GM23338 (cell line): ENCODE data around the gene SLC22A25. TPM values are rescaled to one million over a fixed set of nuclear protein-coding genes. Genes with fewer than 3 reads are reported as not detected.

Experiments
- ATAC-seq: fragments of 200-7000 bp; cut with Tn5 transposase; 3 replicates; pipeline ENCODE4 v1.9.1; 2020
- DNase-seq: peaks from one replicate; pipeline ENCODE4 v3.0.0-alpha.2; 2015; ENCODE audit warnings: low spot score
- H2AFZ ChIP-seq: fragments of 200-600 bp; sonication (generic); 2 replicates; pipeline ENCODE4 v1.8.0; 2016; ENCODE audit warnings: antibody characterized with exemption, mild to moderate bottlenecking, moderate library complexity
- H3F3A ChIP-seq: fragments of 200-600 bp; sonication (generic); replicated peaks from 2 replicates; pipeline ENCODE4 v1.8.0; 2017; ENCODE audit warnings: antibody characterized with exemption, mixed run types, low read depth
- H3K27ac ChIP-seq: fragments of 200-600 bp; sonication (generic); 2 replicates; pipeline ENCODE4 v1.6.1; 2016; ENCODE audit warnings: low read depth
- H3K27me3 ChIP-seq: fragments of 200-600 bp; sonication (generic); 2 replicates; pipeline ENCODE4 v1.8.0; 2016; ENCODE audit warnings: mild to moderate bottlenecking, mixed run types, moderate library complexity; ENCODE audit not compliant: insufficient read depth
- H3K36me3 ChIP-seq: fragments of 200-600 bp; sonication (generic); 2 replicates; pipeline ENCODE4 v1.8.0; 2016; ENCODE audit warnings: mild to moderate bottlenecking; ENCODE audit not compliant: insufficient read depth
- H3K4me1 ChIP-seq: fragments of 200-600 bp; sonication (generic); 2 replicates; pipeline ENCODE4 v1.8.0; 2016; ENCODE audit warnings: mild to moderate bottlenecking, moderate library complexity; ENCODE audit not compliant: insufficient read depth
- H3K4me2 ChIP-seq: fragments of 200-600 bp; sonication (generic); 2 replicates; pipeline ENCODE4 v1.7.1; 2017; ENCODE audit warnings: mixed run types
- H3K4me3 ChIP-seq: fragments of 200-600 bp; sonication (generic); 2 replicates; pipeline ENCODE4 v1.6.1; 2016; ENCODE audit warnings: mixed run types
- H3K79me2 ChIP-seq: fragments of 200-600 bp; sonication (generic); replicated peaks from 2 replicates; pipeline ENCODE4 v1.8.0; 2017; ENCODE audit warnings: mild to moderate bottlenecking; ENCODE audit not compliant: insufficient read depth
- H3K9me2 ChIP-seq: fragments of 200-600 bp; sonication (generic); 2 replicates; pipeline ENCODE4 v1.8.0; 2017; ENCODE audit not compliant: insufficient read depth
- H4K20me1 ChIP-seq: fragments of 200-600 bp; sonication (generic); replicated peaks from 2 replicates; pipeline ENCODE4 v1.8.0; 2017; ENCODE audit warnings: mild to moderate bottlenecking; ENCODE audit not compliant: insufficient read depth
- H3K27ac Mint-ChIP-seq: 2 replicates; pipeline ENCODE4 v1.8.0; 2020; ENCODE audit warnings: inconsistent platforms, mild to moderate bottlenecking, moderate library complexity, mixed read lengths
- H3K27me3 Mint-ChIP-seq: 3 replicates; pipeline ENCODE4 v1.8.0; 2022; ENCODE audit warnings: low read depth, mild to moderate bottlenecking, moderate library complexity, mixed read lengths, inconsistent platforms; ENCODE audit not compliant: insufficient read depth, poor library complexity
- H3K36me3 Mint-ChIP-seq: 3 replicates; pipeline ENCODE4 v1.8.0; 2021; ENCODE audit warnings: low read depth, mild to moderate bottlenecking, inconsistent platforms, moderate library complexity, mixed read lengths
- H3K4me1 Mint-ChIP-seq: 3 replicates; pipeline ENCODE4 v1.8.0; 2020; ENCODE audit warnings: mild to moderate bottlenecking, inconsistent platforms, mixed read lengths
- H3K4me3 Mint-ChIP-seq: 3 replicates; pipeline ENCODE4 v1.8.0; 2021; ENCODE audit warnings: moderate library complexity, mild to moderate bottlenecking, inconsistent platforms, mixed read lengths
- H3K9me3 Mint-ChIP-seq: 3 replicates; pipeline ENCODE4 v1.8.0; 2020; ENCODE audit warnings: moderate library complexity, mild to moderate bottlenecking, inconsistent platforms, mixed read lengths
- CREB1 ChIP-seq: fragments of 250-450 bp; sonication (Bioruptor Pico); IDR thresholded peaks from 2 replicates; pipeline ENCODE4 v1.5.0; 2020; ENCODE audit warnings: low read depth, mild to moderate bottlenecking, moderate library complexity
- JUNB ChIP-seq: IDR thresholded peaks from one replicate; pipeline ENCODE4 v1.6.1; 2016; ENCODE audit warnings: antibody characterized with exemption; ENCODE audit not compliant: unreplicated experiment
- NANOG ChIP-seq: IDR thresholded peaks from 2 replicates; pipeline ENCODE4 v1.6.1; 2016; ENCODE audit warnings: antibody characterized with exemption, borderline replicate concordance
- STAT1 ChIP-seq: IDR thresholded peaks from one replicate; pipeline ENCODE4 v1.6.1; 2016; ENCODE audit warnings: antibody characterized with exemption; ENCODE audit not compliant: unreplicated experiment
- ZNF114 ChIP-seq: fragments of 250-450 bp; sonication (Bioruptor Pico); IDR thresholded peaks from 2 replicates; pipeline ENCODE4 v1.5.0; 2020; ENCODE audit warnings: mild to moderate bottlenecking, moderate library complexity
- ZNF331 ChIP-seq: fragments of 250-450 bp; sonication (Bioruptor Pico); IDR thresholded peaks from 2 replicates; pipeline ENCODE4 v1.5.0; 2020; ENCODE audit warnings: low read depth, mild to moderate bottlenecking, moderate library complexity
- polyA plus RNA-seq: library from polyadenylated mRNA; unstranded; fragments of >200 nt; fragmentation: Nextera tagmentation; extraction: Ambion mirVana; gene quantifications from 2 replicates; pipeline ENCODE4 v1.2.1, GENCODE V29; 2016
- total RNA-seq: library from RNA; depleted of rRNA; stranded (reverse); fragments of >200 nt; shearing (Covaris generic); gene quantifications from 2 replicates; pipeline ENCODE4 v1.2.3, GENCODE V29; 2014
- TF ChIP-seq, protein P1 (sequence below): fragments of 250-450 bp; sonication (Bioruptor Pico); IDR thresholded peaks from 2 replicates; pipeline ENCODE4 v1.5.0; 2020; ENCODE audit warnings: mild to moderate bottlenecking, moderate library complexity
- TF ChIP-seq, protein P2 (sequence below): IDR thresholded peaks from 2 replicates; pipeline ENCODE4 v1.6.1; 2016; ENCODE audit warnings: antibody characterized with exemption
- TF ChIP-seq, protein P3 (sequence below), 2 experiments: fragments of 200-600 bp in 1 of 2; sonication (generic) in 1 of 2; conservative IDR thresholded peaks; 2 replicates each; pipeline versions ENCODE4 v1.5.1 to v1.6.1; 2016 to 2017; ENCODE audit warnings: antibody characterized with exemption in 2 of 2, low read depth in 2 of 2, mild to moderate bottlenecking in 2 of 2, moderate library complexity in 1 of 2
- TF ChIP-seq, protein P4 (sequence below): IDR thresholded peaks from one replicate; pipeline ENCODE4 v1.6.1; 2018; ENCODE audit warnings: antibody characterized with exemption; ENCODE audit not compliant: unreplicated experiment

The SLC22A25 gene
- total and polyA plus RNA-seq, 2 experiments from 2014 or later: not detected

DNA sequence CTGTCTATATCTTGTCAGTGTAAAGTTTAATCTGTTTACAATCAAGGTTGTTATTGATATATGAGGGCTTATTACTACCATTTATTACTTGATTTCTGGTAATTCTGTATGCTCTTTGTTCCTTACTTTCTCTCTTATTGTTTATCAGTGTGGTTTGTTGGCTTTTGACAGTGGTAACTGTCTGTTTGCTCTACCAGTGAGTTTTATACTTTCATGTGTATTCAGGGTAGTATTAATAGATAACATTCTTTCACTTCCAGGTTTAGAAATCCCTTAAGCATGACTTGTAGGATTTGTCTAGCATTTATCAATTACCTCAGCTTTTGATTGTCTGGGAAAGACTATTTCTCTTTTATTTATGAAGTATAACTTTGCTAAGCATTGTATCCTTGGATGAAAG is 37.5 kb upstream of the SLC22A25 start:
- Histone ChIP-seq H3K27ac (no peak overlapping the region), H3K4me3 (no peak overlapping the region), H3K27me3 (no peaks in the 10 kb centered on the region), H3K4me2 (no peak overlapping the region), H3K36me3 (no peaks in the 10 kb centered on the region), H3K9me2 (no peaks in the 10 kb centered on the region), H3K4me1 (no peaks in the 10 kb centered on the region), H3K79me2 (no peaks in the 10 kb centered on the region), H2AFZ (no peak overlapping the region), H4K20me1 (no peaks in the 10 kb centered on the region), H3F3A (no peaks in the 10 kb centered on the region)
- Mint-ChIP-seq H3K27me3 (peaks cover 4% of the 10 kb centered on the region), H3K4me3 (no peak overlapping the region), H3K9me3 (no peaks in the 10 kb centered on the region), H3K4me1 (no peaks in the 10 kb centered on the region), H3K27ac (no peak overlapping the region), H3K36me3 (no peaks in the 10 kb centered on the region)
- TF ChIP-seq, protein P1, sequence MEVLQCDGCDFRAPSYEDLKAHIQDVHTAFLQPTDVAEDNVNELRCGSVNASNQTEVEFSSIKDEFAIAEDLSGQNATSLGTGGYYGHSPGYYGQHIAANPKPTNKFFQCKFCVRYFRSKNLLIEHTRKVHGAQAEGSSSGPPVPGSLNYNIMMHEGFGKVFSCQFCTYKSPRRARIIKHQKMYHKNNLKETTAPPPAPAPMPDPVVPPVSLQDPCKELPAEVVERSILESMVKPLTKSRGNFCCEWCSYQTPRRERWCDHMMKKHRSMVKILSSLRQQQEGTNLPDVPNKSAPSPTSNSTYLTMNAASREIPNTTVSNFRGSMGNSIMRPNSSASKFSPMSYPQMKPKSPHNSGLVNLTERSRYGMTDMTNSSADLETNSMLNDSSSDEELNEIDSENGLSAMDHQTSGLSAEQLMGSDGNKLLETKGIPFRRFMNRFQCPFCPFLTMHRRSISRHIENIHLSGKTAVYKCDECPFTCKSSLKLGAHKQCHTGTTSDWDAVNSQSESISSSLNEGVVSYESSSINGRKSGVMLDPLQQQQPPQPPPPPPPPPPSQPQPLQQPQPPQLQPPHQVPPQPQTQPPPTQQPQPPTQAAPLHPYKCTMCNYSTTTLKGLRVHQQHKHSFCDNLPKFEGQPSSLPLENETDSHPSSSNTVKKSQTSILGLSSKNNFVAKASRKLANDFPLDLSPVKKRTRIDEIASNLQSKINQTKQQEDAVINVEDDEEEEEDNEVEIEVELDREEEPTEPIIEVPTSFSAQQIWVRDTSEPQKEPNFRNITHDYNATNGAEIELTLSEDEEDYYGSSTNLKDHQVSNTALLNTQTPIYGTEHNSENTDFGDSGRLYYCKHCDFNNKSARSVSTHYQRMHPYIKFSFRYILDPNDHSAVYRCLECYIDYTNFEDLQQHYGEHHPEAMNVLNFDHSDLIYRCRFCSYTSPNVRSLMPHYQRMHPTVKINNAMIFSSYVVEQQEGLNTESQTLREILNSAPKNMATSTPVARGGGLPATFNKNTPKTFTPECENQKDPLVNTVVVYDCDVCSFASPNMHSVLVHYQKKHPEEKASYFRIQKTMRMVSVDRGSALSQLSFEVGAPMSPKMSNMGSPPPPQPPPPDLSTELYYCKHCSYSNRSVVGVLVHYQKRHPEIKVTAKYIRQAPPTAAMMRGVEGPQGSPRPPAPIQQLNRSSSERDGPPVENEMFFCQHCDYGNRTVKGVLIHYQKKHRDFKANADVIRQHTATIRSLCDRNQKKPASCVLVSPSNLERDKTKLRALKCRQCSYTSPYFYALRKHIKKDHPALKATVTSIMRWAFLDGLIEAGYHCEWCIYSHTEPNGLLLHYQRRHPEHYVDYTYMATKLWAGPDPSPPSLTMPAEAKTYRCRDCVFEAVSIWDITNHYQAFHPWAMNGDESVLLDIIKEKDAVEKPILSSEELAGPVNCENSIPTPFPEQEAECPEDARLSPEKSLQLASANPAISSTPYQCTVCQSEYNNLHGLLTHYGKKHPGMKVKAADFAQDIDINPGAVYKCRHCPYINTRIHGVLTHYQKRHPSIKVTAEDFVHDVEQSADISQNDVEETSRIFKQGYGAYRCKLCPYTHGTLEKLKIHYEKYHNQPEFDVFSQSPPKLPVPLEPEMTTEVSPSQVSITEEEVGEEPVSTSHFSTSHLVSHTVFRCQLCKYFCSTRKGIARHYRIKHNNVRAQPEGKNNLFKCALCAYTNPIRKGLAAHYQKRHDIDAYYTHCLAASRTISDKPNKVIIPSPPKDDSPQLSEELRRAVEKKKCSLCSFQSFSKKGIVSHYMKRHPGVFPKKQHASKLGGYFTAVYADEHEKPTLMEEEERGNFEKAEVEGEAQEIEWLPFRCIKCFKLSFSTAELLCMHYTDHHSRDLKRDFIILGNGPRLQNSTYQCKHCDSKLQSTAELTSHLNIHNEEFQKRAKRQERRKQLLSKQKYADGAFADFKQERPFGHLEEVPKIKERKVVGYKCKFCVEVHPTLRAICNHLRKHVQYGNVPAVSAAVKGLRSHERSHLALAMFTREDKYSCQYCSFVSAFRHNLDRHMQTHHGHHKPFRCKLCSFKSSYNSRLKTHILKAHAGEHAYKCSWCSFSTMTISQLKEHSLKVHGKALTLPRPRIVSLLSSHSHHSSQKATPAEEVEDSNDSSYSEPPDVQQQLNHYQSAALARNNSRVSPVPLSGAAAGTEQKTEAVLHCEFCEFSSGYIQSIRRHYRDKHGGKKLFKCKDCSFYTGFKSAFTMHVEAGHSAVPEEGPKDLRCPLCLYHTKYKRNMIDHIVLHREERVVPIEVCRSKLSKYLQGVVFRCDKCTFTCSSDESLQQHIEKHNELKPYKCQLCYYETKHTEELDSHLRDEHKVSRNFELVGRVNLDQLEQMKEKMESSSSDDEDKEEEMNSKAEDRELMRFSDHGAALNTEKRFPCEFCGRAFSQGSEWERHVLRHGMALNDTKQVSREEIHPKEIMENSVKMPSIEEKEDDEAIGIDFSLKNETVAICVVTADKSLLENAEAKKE (CRISPR knock-in tag): no peak
- TF ChIP-seq, protein P2, sequence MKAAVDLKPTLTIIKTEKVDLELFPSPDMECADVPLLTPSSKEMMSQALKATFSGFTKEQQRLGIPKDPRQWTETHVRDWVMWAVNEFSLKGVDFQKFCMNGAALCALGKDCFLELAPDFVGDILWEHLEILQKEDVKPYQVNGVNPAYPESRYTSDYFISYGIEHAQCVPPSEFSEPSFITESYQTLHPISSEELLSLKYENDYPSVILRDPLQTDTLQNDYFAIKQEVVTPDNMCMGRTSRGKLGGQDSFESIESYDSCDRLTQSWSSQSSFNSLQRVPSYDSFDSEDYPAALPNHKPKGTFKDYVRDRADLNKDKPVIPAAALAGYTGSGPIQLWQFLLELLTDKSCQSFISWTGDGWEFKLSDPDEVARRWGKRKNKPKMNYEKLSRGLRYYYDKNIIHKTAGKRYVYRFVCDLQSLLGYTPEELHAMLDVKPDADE: no peak
- TF ChIP-seq ZNF331 (CRISPR knock-in tag): no peak
- no peak for TF ChIP-seq STAT1
- TF ChIP-seq JUNB: no peak
- no peak for TF ChIP-seq CREB1 (CRISPR knock-in tag)
- TF ChIP-seq NANOG: no peak
- TF ChIP-seq, protein P3, sequence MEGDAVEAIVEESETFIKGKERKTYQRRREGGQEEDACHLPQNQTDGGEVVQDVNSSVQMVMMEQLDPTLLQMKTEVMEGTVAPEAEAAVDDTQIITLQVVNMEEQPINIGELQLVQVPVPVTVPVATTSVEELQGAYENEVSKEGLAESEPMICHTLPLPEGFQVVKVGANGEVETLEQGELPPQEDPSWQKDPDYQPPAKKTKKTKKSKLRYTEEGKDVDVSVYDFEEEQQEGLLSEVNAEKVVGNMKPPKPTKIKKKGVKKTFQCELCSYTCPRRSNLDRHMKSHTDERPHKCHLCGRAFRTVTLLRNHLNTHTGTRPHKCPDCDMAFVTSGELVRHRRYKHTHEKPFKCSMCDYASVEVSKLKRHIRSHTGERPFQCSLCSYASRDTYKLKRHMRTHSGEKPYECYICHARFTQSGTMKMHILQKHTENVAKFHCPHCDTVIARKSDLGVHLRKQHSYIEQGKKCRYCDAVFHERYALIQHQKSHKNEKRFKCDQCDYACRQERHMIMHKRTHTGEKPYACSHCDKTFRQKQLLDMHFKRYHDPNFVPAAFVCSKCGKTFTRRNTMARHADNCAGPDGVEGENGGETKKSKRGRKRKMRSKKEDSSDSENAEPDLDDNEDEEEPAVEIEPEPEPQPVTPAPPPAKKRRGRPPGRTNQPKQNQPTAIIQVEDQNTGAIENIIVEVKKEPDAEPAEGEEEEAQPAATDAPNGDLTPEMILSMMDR (conservative IDR thresholded peaks at IDR 0.05; ENCODE audit: low read depth in 2 of 2): no peak
- TF ChIP-seq ZNF114: no peak
- TF ChIP-seq, protein P4, sequence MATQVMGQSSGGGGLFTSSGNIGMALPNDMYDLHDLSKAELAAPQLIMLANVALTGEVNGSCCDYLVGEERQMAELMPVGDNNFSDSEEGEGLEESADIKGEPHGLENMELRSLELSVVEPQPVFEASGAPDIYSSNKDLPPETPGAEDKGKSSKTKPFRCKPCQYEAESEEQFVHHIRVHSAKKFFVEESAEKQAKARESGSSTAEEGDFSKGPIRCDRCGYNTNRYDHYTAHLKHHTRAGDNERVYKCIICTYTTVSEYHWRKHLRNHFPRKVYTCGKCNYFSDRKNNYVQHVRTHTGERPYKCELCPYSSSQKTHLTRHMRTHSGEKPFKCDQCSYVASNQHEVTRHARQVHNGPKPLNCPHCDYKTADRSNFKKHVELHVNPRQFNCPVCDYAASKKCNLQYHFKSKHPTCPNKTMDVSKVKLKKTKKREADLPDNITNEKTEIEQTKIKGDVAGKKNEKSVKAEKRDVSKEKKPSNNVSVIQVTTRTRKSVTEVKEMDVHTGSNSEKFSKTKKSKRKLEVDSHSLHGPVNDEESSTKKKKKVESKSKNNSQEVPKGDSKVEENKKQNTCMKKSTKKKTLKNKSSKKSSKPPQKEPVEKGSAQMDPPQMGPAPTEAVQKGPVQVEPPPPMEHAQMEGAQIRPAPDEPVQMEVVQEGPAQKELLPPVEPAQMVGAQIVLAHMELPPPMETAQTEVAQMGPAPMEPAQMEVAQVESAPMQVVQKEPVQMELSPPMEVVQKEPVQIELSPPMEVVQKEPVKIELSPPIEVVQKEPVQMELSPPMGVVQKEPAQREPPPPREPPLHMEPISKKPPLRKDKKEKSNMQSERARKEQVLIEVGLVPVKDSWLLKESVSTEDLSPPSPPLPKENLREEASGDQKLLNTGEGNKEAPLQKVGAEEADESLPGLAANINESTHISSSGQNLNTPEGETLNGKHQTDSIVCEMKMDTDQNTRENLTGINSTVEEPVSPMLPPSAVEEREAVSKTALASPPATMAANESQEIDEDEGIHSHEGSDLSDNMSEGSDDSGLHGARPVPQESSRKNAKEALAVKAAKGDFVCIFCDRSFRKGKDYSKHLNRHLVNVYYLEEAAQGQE: no peak
- ATAC-seq: no peak
- DNase-seq: no peak
